Measurements from ENCODE around the gene RPS27A. TPM values are rescaled to one million over a fixed set of nuclear protein-coding genes. Genes with fewer than 3 reads are reported as not detected.
"Not testable (repeated sequence)": the region's sequence is repeated elsewhere in the genome, so short reads cannot be mapped to it uniquely, and the experiment has no call there.

Gene RPS27A
- polyA plus RNA-seq, 1 experiment, result 769 TPM

GRCh38 chr2:55242617-55243016 is 10.1 kb downstream of the RPS27A start:
- CTCF ChIA-PET, result no interaction called here
- DNase-seq (ENCODE audit: low read depth), result no peak
- no peaks in the 10 kb centered on the region for H3K27me3 ChIP-seq (ENCODE audit: control insufficient read depth, insufficient read depth, low read length)

DNA sequence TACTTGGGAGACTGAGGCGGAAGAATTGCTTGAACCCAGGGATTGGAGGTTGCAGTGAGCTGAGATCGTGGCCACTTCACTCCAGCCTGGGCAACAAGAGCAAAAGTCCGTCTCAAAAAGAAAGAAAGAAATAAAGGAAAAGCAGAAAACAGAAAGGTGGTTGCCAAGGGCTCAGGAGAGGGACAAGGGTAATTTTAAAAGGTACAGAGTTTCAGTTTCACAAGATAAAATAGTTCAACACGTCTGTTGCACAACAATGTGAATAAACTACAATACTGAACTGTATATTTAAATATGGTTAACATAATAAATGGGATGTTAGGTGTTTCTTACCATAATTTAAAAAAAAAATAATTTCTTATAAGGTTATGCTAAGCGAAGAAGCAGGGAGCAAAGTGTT is 12.9 kb downstream of the RPS27A start:
- ChIA-PET CTCF (no interaction called here), POLR2A (no interaction called here)
- DNase-seq (ENCODE audit: low read depth), result no peak
- Histone ChIP-seq H3K27me3 (ENCODE audit: control insufficient read depth, insufficient read depth, low read length) (no peaks in the 10 kb centered on the region), H3K36me3 (ENCODE audit: control insufficient read depth, insufficient read depth, low read length) (peaks cover 5% of the 10 kb centered on the region), H3K4me3 (ENCODE audit: low read depth, low read length) (no peak overlapping the region)
- TF ChIP-seq CTCF (IDR thresholded peaks at IDR 0.05; ENCODE audit: insufficient read depth, low read depth, low read length), result no peak

More at GRCh38 chr2:55242617-55243016, 10.1 kb downstream of the RPS27A start:
- no peak for TF ChIP-seq CTCF (IDR thresholded peaks at IDR 0.05; ENCODE audit: insufficient read depth, low read depth, low read length)
- Histone ChIP-seq H3K4me3 (ENCODE audit: low read depth, low read length) (no peak overlapping the region), H3K36me3 (ENCODE audit: control insufficient read depth, insufficient read depth, low read length) (peaks cover 1% of the 10 kb centered on the region; the same call in 1 of the 2 replicates)
- POLR2A ChIA-PET, result no interaction called here

GRCh38 chr2:55247025-55247424 is 14.5 kb downstream of the RPS27A start:
- no peak for TF ChIP-seq CTCF (IDR thresholded peaks at IDR 0.05; ENCODE audit: insufficient read depth, low read depth, low read length)
- ChIA-PET CTCF (interaction anchor here (0.7 kb wide), 1 partner anchor 9 kb away, joined by 3 read pairs; no protein-coding TSS in a partner anchor), POLR2A (no interaction called here)
- no peak for DNase-seq (ENCODE audit: low read depth)
- Histone ChIP-seq H3K4me3 (ENCODE audit: low read depth, low read length) (no peak overlapping the region), H3K27me3 (ENCODE audit: control insufficient read depth, insufficient read depth, low read length) (no peaks in the 10 kb centered on the region), H3K36me3 (ENCODE audit: control insufficient read depth, insufficient read depth, low read length) (peaks cover 5% of the 10 kb centered on the region)

- H3K27me3 ChIP-seq (ENCODE audit: control insufficient read depth, insufficient read depth, low read length), result no peaks in the 10 kb centered on the region
- no peak overlapping the region for H3K4me3 ChIP-seq (ENCODE audit: low read depth, low read length)
- DNase-seq (ENCODE audit: low read depth), result no peak
- POLR2A ChIA-PET, result no interaction called here
- H3K36me3 ChIP-seq (ENCODE audit: control insufficient read depth, insufficient read depth, low read length), result peaks cover 6% of the 10 kb centered on the region
- no peak for TF ChIP-seq CTCF (IDR thresholded peaks at IDR 0.05; ENCODE audit: insufficient read depth, low read depth, low read length)
- CTCF ChIA-PET, result no interaction called here
These were observed 20.3 kb downstream of the RPS27A start for GRCh38 chr2:55252832-55253231.

GRCh38 chr2:55259586-55259985 is 27.1 kb downstream of the RPS27A start:
- CTCF ChIA-PET, result interaction anchor here (0.9 kb wide), 1 partner anchor 172 kb away, joined by 4 read pairs; no protein-coding TSS in a partner anchor
- POLR2A ChIA-PET; H3K36me3 ChIP-seq (ENCODE audit: control insufficient read depth, insufficient read depth, low read length); H3K27me3 ChIP-seq (ENCODE audit: control insufficient read depth, insufficient read depth, low read length); H3K4me3 ChIP-seq (ENCODE audit: low read depth, low read length); DNase-seq (ENCODE audit: low read depth): not testable (repeated sequence)

GRCh38 chr2:55268288-55268906 is 35.9 kb downstream of the RPS27A start:
- H3K4me3 ChIP-seq (ENCODE audit: low read depth, low read length), result peak overlapping the region; percentile 52
- no peaks in the 10 kb centered on the region for H3K27me3 ChIP-seq (ENCODE audit: control insufficient read depth, insufficient read depth, low read length)
- no peak for DNase-seq (ENCODE audit: low read depth)
- CTCF ChIA-PET, result interaction anchor here (0.8 kb wide), 1 partner anchor 163 kb away, joined by 3 read pairs; no protein-coding TSS in a partner anchor
- no peak for TF ChIP-seq CTCF (IDR thresholded peaks at IDR 0.05; ENCODE audit: insufficient read depth, low read depth, low read length)
- peaks cover 2% of the 10 kb centered on the region; the same call in 1 of the 2 replicates for H3K36me3 ChIP-seq (ENCODE audit: control insufficient read depth, insufficient read depth, low read length)
- POLR2A ChIA-PET, result no interaction called here

All from BJ (cell line).